SK-N-SH (cell line): Measurements from ENCODE around the gene FMN1. TPM values are rescaled to one million over a fixed set of nuclear protein-coding genes. Genes with fewer than 3 reads are reported as not detected.
A peak's percentile ranks its signal among the peaks of the same experiment; 100 is the strongest.
"Not testable (repeated sequence)": the region's sequence is repeated elsewhere in the genome, so short reads cannot be mapped to it uniquely, and the experiment has no call there.

ENCODE experiments used
- CTCF ChIA-PET: fragments of 300-600, 350-600 bp; formaldehyde crosslinking; extraction: SDS; loops from one replicate; lab custom pipeline; 2021; lab: Yijun Ruan, JAX
- POLR2A ChIA-PET: fragments of 350-600 bp; sonication (Branson Sonifier 250); formaldehyde crosslinking; extraction: SDS; loops from one replicate; lab custom pipeline; 2020; ENCODE audit warnings: antibody characterized with exemption, inconsistent platforms; lab: Yijun Ruan, JAX
- DNase-seq: peaks from one replicate; pipeline ENCODE4 v3.0.0; 2012
- H2AFZ ChIP-seq: fragments of 200-600 bp; sonication (generic); 2 replicates; pipeline ENCODE4 v1.8.1; 2016; ENCODE audit warnings: antibody characterized with exemption, mild to moderate bottlenecking, low read depth
- H3F3A ChIP-seq: fragments of 200-600 bp; sonication (generic); replicated peaks from 2 replicates; pipeline ENCODE3; 2016; ENCODE audit warnings: antibody characterized with exemption, mild to moderate bottlenecking; ENCODE audit not compliant: insufficient read depth
- H3K27ac ChIP-seq, 2 experiments: fragments of 200-500 bp in 1 of 2; fragments of 200-600 bp in 1 of 2; sonication (Bioruptor generic) in 1 of 2; sonication (generic), shearing (Covaris generic) in 1 of 2; 2 replicates each; pipeline versions ENCODE4 v1.5.1 to v1.6.1; 2014 to 2016; ENCODE audit warnings: low read depth in 2 of 2, inconsistent platforms in 1 of 2, low read length in 1 of 2, mild to moderate bottlenecking in 1 of 2, mixed read lengths in 1 of 2
- H3K27me3 ChIP-seq: fragments of 200-600 bp; sonication (generic), shearing (Covaris generic); 2 replicates; pipeline ENCODE4 v1.6.1; 2016; ENCODE audit warnings: mixed run types; ENCODE audit not compliant: insufficient read depth
- H3K36me3 ChIP-seq, 2 experiments: fragments of 200-500 bp in 1 of 2; fragments of 200-600 bp in 1 of 2; sonication (Bioruptor generic) in 1 of 2; sonication (generic) in 1 of 2; replicated peaks in 1 of 2; 2 replicates each; pipeline versions ENCODE3 to v1.5.1; 2014 to 2016; ENCODE audit warnings: low read length in 1 of 2, mild to moderate bottlenecking in 1 of 2; ENCODE audit not compliant: insufficient read depth in 2 of 2, control insufficient read depth in 1 of 2
- H3K4me1 ChIP-seq, 2 experiments: fragments of 200-500 bp in 1 of 2; fragments of 200-600 bp in 1 of 2; sonication (Bioruptor generic) in 1 of 2; sonication (generic), shearing (Covaris generic) in 1 of 2; 2 replicates each; pipeline versions ENCODE4 v1.5.1 to v1.6.1; 2014 to 2016; ENCODE audit warnings: low read depth in 1 of 2, low read length in 1 of 2, mixed run types in 1 of 2; ENCODE audit not compliant: insufficient read depth in 2 of 2, control insufficient read depth in 1 of 2
- H3K4me2 ChIP-seq: fragments of 200-600 bp; sonication (generic), shearing (Covaris generic); 2 replicates; pipeline ENCODE4 v1.6.1; 2017; ENCODE audit warnings: mixed run types
- H3K4me3 ChIP-seq, 2 experiments: fragments of 200-500 bp in 1 of 2; fragments of 200-600 bp in 1 of 2; sonication (Bioruptor generic) in 1 of 2; sonication (generic), shearing (Covaris generic) in 1 of 2; 2 replicates each; pipeline versions ENCODE4 v1.5.1 to v1.8.1; 2014 to 2016; ENCODE audit warnings: low read depth in 2 of 2, inconsistent platforms in 1 of 2, low read length in 1 of 2, mild to moderate bottlenecking in 1 of 2, mixed read lengths in 1 of 2, moderate library complexity in 1 of 2
- H3K79me2 ChIP-seq: fragments of 200-600 bp; sonication (generic); 2 replicates; pipeline ENCODE4 v1.8.1; 2017; ENCODE audit warnings: mild to moderate bottlenecking; ENCODE audit not compliant: insufficient read depth
- H3K9ac ChIP-seq: fragments of 200-600 bp; sonication (generic); 2 replicates; pipeline ENCODE4 v1.6.1; 2017; ENCODE audit warnings: mixed run types
- H3K9me2 ChIP-seq: fragments of 200-600 bp; sonication (generic); 2 replicates; pipeline ENCODE4 v1.6.1; 2017; ENCODE audit warnings: mixed run types
- H3K9me3 ChIP-seq: fragments of 200-600 bp; sonication (generic); 2 replicates; pipeline ENCODE4 v1.6.1; 2017; ENCODE audit warnings: mixed run types, mild to moderate bottlenecking, moderate library complexity
- H4K20me1 ChIP-seq: fragments of 200-600 bp; sonication (generic); 2 replicates; pipeline ENCODE4 v1.6.1; 2017; ENCODE audit warnings: mild to moderate bottlenecking, mixed run types; ENCODE audit not compliant: insufficient read depth
- CTCF ChIP-seq: fragments of 200-600 bp; sonication (generic); IDR thresholded peaks from 2 replicates; pipeline ENCODE4 v1.6.1; 2017; ENCODE audit warnings: antibody characterized with exemption, mild to moderate bottlenecking, moderate library complexity
- ELF1 ChIP-seq: IDR thresholded peaks from 2 replicates; pipeline ENCODE4 v1.4.0; 2012
- EZH2phosphoT487 ChIP-seq: fragments of 200-600 bp; sonication (generic); IDR thresholded peaks from 2 replicates; pipeline ENCODE4 v1.6.1; 2017; ENCODE audit warnings: low read depth, mixed run types, mild to moderate bottlenecking, antibody characterized with exemption, moderate library complexity, borderline replicate concordance
- FOSL2 ChIP-seq: IDR thresholded peaks from 2 replicates; pipeline ENCODE4 v1.4.0; 2012; ENCODE audit warnings: low read depth, mild to moderate bottlenecking, moderate library complexity, borderline replicate concordance
- FOXM1 ChIP-seq: IDR thresholded peaks from 2 replicates; pipeline ENCODE4 v1.4.0; 2012; ENCODE audit warnings: low read depth, mild to moderate bottlenecking
- GATA2 ChIP-seq: sonication (generic); formaldehyde crosslinking; IDR thresholded peaks from 2 replicates; pipeline ENCODE4 v1.5.0; 2020; ENCODE audit warnings: mild to moderate bottlenecking, missing genetic modification reagents
- IRF3 ChIP-seq: fragments of 150-350 bp; IDR thresholded peaks from 2 replicates; pipeline ENCODE4 v1.6.1; 2016; ENCODE audit warnings: mild to moderate bottlenecking, low read depth, low read length
- JUND ChIP-seq: IDR thresholded peaks from 2 replicates; pipeline ENCODE4 v1.4.0; 2012
- PBX3 ChIP-seq: IDR thresholded peaks from 2 replicates; pipeline ENCODE4; 2012
- POLR2AphosphoS5 ChIP-seq: IDR thresholded peaks from 2 replicates; pipeline ENCODE4 v1.6.1; 2012; ENCODE audit warnings: low read depth, low read length
- WGBS: methylation state at CpG from one replicate; pipeline ENCODE4 v1.1.6; 2017; ENCODE audit warnings: low lambda C conversion rate; 5-methylcytosine and 5-hydroxymethylcytosine counted together
- polyA plus RNA-seq, 3 experiments: library from polyadenylated mRNA; depleted of rRNA; stranded (reverse); fragments of >200 nt; gene quantifications; 2 replicates each; pipeline ENCODE4 v1.2.3, GENCODE V29; 2012

Gene FMN1
- polyA plus RNA-seq, 1 of the 3 experiments (the other 2 are of a cell fraction) = 9.1 TPM

- DNase-seq = no peak
- H3K9me2 ChIP-seq = no peaks in the 10 kb centered on the region
- H3K79me2 ChIP-seq = peaks cover 98% of the 10 kb centered on the region
- CTCF ChIA-PET = interaction anchor here (0.6 to 1.2 kb wide), 2 partner anchors 15 to 26 kb away, joined by 3 to 8 read pairs; no protein-coding TSS in a partner anchor
- H2AFZ ChIP-seq = no peak overlapping the region
- H3K4me3 ChIP-seq = no peak overlapping the region
- no peak for TF ChIP-seq IRF3
- TF ChIP-seq GATA2 = no peak
- no peak for TF ChIP-seq JUND
- no peak for TF ChIP-seq PBX3
- TF ChIP-seq FOSL2 = no peak
- no peak for TF ChIP-seq ELF1
- TF ChIP-seq FOXM1 = no peak
- no peak for TF ChIP-seq EZH2phosphoT487
- TF ChIP-seq CTCF = no peak
- no peak for TF ChIP-seq POLR2AphosphoS5
- no peaks in the 10 kb centered on the region for H3K27me3 ChIP-seq
- H3K9me3 ChIP-seq = no peaks in the 10 kb centered on the region
- H3K4me2 ChIP-seq = no peak overlapping the region
- POLR2A ChIA-PET = no interaction called here
- H4K20me1 ChIP-seq = peaks cover 20% of the 10 kb centered on the region; the same call in 1 of the 2 replicates
- no peak overlapping the region for H3K9ac ChIP-seq
- peak overlapping the region in 1 of 2 experiments; percentile 8; a peak in 2 of 4 replicates for H3K27ac ChIP-seq
- H3F3A ChIP-seq = peaks cover 29% of the 10 kb centered on the region
- peaks cover 2 to 19% of the 10 kb centered on the region in 2 experiments for H3K36me3 ChIP-seq
- H3K4me1 ChIP-seq = peaks cover 28 to 29% of the 10 kb centered on the region in 2 experiments
- 83% methylated on average over 3 of the region's 3 CpGs for WGBS
Measured at GRCh38 chr15:33071451-33071850, 123.1 kb downstream of the FMN1 start.

GRCh38 chr15:33069903-33070302 lies 124.6 kb downstream of the FMN1 start:
- H3F3A ChIP-seq = peaks cover 40% of the 10 kb centered on the region
- H3K27ac ChIP-seq = peak overlapping the region in 1 of 2 experiments; percentile 98; a peak in 1 of 4 replicates
- H3K9me2 ChIP-seq, H3K9ac ChIP-seq, H3K4me2 ChIP-seq, H3K27me3 ChIP-seq, DNase-seq, H3K4me3 ChIP-seq, H2AFZ ChIP-seq, H3K9me3 ChIP-seq: not testable (repeated sequence)
- H3K79me2 ChIP-seq = peaks cover 98% of the 10 kb centered on the region
- WGBS = 95% methylated on average over 16 of the region's 16 CpGs
- ChIA-PET POLR2A (interaction anchor here (0.7 kb wide), 1 partner anchor 42 kb away, joined by 4 read pairs; no protein-coding TSS in a partner anchor), CTCF (interaction anchor here (0.6 kb wide), 1 partner anchor 30 kb away, joined by 3 read pairs; no protein-coding TSS in a partner anchor)
- peaks cover 31 to 32% of the 10 kb centered on the region in 2 experiments for H3K4me1 ChIP-seq
- H4K20me1 ChIP-seq = peaks cover 20% of the 10 kb centered on the region; the same call in 1 of the 2 replicates
- H3K36me3 ChIP-seq = peaks cover 2 to 10% of the 10 kb centered on the region in 2 experiments
